Colonic mucosa (tissue), 4 donors: ENCODE measurements around the gene RNF5. TPM values are rescaled to one million over a fixed set of nuclear protein-coding genes. Genes with fewer than 3 reads are reported as not detected.

Experiments used
- DNase-seq: peaks from one replicate; pipeline ENCODE4 v3.0.0-alpha.2; 2020
- H3K27ac ChIP-seq: fragments of 200-600 bp; one replicate; pipeline ENCODE4 v1.8.0; 2021
- H3K27me3 ChIP-seq: fragments of 200-600 bp; one replicate; pipeline ENCODE4 v1.8.0; 2021
- H3K36me3 ChIP-seq: fragments of 200-600 bp; one replicate; pipeline ENCODE4 v1.8.0; 2021
- H3K4me1 ChIP-seq: fragments of 200-600 bp; one replicate; pipeline ENCODE4 v1.8.0; 2021; ENCODE audit warnings: mild to moderate bottlenecking
- H3K4me3 ChIP-seq: fragments of 200-600 bp; one replicate; pipeline ENCODE4 v1.8.0; 2021
- H3K9ac ChIP-seq, 2 donors: one replicate each; pipeline ENCODE4 v1.7.0; 2013; ENCODE audit warnings: control low read depth in 2 of 2, low read depth in 2 of 2, low read length in 2 of 2
- H3K9me3 ChIP-seq: fragments of 200-600 bp; one replicate; pipeline ENCODE4 v1.8.0; 2021
- CTCF ChIP-seq: fragments of 200-600 bp; IDR thresholded peaks from one replicate; pipeline ENCODE4 v1.8.0; 2022; ENCODE audit warnings: antibody characterized with exemption, mild to moderate bottlenecking
- intact Hi-C: fragments of 100-400 bp; cut with DNase I; formaldehyde crosslinking; loops from one replicate; pipeline ENCODE4 v1.14.1; 2022
- microRNA-seq: library from miRNA; unstranded; fragments of <30 nt; microRNA quantifications from one replicate; pipeline ENCODE4, GENCODE V29; 2019
- total RNA-seq, 2 donors: library from RNA; stranded (reverse); fragmentation: NEBNext Ultra II Directional in 1 of 2; extraction: Animal tissue kit (Norgen Biotek cat#: 25700) in 1 of 2; gene quantifications; one replicate each; pipeline ENCODE4 v1.2.1, GENCODE V29; 2021
- donor health status: healthy.
- donor health status: DM: no; HTN: no; CAD: no.
- donor health status: DM: no; HTN: no; CAD: no.

Gene RNF5
- total RNA-seq, 2 donors from 2014 or later = 75.8 to 87.4 TPM

GRCh38 chr6:32222333-32223230 is 44.4 kb downstream of the RNF5 start:
- Histone ChIP-seq H3K4me3 (no peak overlapping the region), H3K36me3 (no peaks in the 10 kb centered on the region), H3K27me3 (no peaks in the 10 kb centered on the region), H3K9ac (no peak overlapping the region), H3K27ac (no peak overlapping the region), H3K9me3 (no peaks in the 10 kb centered on the region), H3K4me1 (no peaks in the 10 kb centered on the region)
- intact Hi-C loops = no loop called here
- DNase-seq = no peak
- TF ChIP-seq CTCF = no peak

- H3K9ac ChIP-seq = no peak within 1 kb of the TSS
- H3K9me3 ChIP-seq = no peaks in the 10 kb centered on the region
- no peak for DNase-seq
- H3K4me3 ChIP-seq = no peak within 1 kb of the TSS
- H3K27ac ChIP-seq = no peak within 1 kb of the TSS
- H3K36me3 ChIP-seq = no peaks in the 10 kb centered on the region
- no peaks in the 10 kb centered on the region for H3K4me1 ChIP-seq
- intact Hi-C loops = no loop called here
- no peak for TF ChIP-seq CTCF
- H3K27me3 ChIP-seq = no peaks in the 10 kb centered on the region
Measured at GRCh38 chr6:32223258-32224235, 45.3 kb downstream of the RNF5 start, which contains the start of gene NOTCH4. NOTCH4 (minus strand) TSS chr6:32224067; CDS start chr6:32223928, 139 bp downstream.

GRCh38 chr6:32224696-32225095 is 46.5 kb downstream of the RNF5 start:
- Histone ChIP-seq H3K27me3 (no peaks in the 10 kb centered on the region), H3K36me3 (no peaks in the 10 kb centered on the region), H3K4me3 (no peak overlapping the region), H3K9me3 (no peaks in the 10 kb centered on the region), H3K27ac (no peak overlapping the region), H3K4me1 (no peaks in the 10 kb centered on the region), H3K9ac (no peak overlapping the region)
- no peak for TF ChIP-seq CTCF
- intact Hi-C loops = no loop called here
- no peak for DNase-seq

GRCh38 chr6:32226434-32226833 is 48.2 kb downstream of the RNF5 start:
- Histone ChIP-seq H3K27ac (no peak overlapping the region), H3K4me1 (no peaks in the 10 kb centered on the region)
- intact Hi-C loops = no loop called here

More at GRCh38 chr6:32226434-32226833, 48.2 kb downstream of the RNF5 start:
- Histone ChIP-seq H3K27me3 (no peaks in the 10 kb centered on the region), H3K9ac (no peak overlapping the region), H3K4me3 (no peak overlapping the region), H3K9me3 (no peaks in the 10 kb centered on the region), H3K36me3 (no peaks in the 10 kb centered on the region)
- no peak for TF ChIP-seq CTCF
- no peak for DNase-seq

Small RNA genes lying within 50 kb of the gene (microRNA-seq; reads per million reads assigned to microRNA genes)
- gene MIR6721 (not detected), gene MIR6833 (not detected)

Other genes starting within 250 kb of the RNF5 start
- 10 to 100 TPM; 20.4 to 60.6 TPM for gene CFB, start 232.3 kb upstream of the RNF5 start, total RNA-seq
- gene NELFE, start 219.4 kb upstream of the RNF5 start, total RNA-seq = 10 to 100 TPM; 50.3 to 55.6 TPM
- gene SKIC2, start 219.2 kb upstream of the RNF5 start, total RNA-seq = 10 to 100 TPM; 52.5 to 81.1 TPM
- 10 to 100 TPM; 13.0 to 16.1 TPM for gene DXO, start 206.3 kb upstream of the RNF5 start, total RNA-seq
- gene C4A, start 196.3 kb upstream of the RNF5 start, total RNA-seq = 10 to 100 TPM; 15.9 to 23.4 TPM
- gene C4B, start 163.6 kb upstream of the RNF5 start, total RNA-seq = 10 to 100 TPM; 11.9 to 19.4 TPM
- 1 to 10 TPM in 1 of 2 donors, not detected in 1; 3.3 TPM for gene CYP21A2, start 140.0 kb upstream of the RNF5 start, total RNA-seq
- 10 to 100 TPM in 1 of 2 donors, 1 to 10 TPM in 1; 7.3 to 20.1 TPM for gene TNXB, start 69.1 kb upstream of the RNF5 start, total RNA-seq
- gene ATF6B, start 50.2 kb upstream of the RNF5 start, total RNA-seq = 100 to 1,000 TPM in 1 of 2 donors, 10 to 100 TPM in 1; 83.3 to 131 TPM
- gene FKBPL, start 48.1 kb upstream of the RNF5 start, total RNA-seq = 1 to 10 TPM; 5.2 to 8.1 TPM
- under 1 TPM; 0.72 to 0.90 TPM for gene PRRT1, start 26.5 kb upstream of the RNF5 start, total RNA-seq
- 10 to 100 TPM; 18.4 to 21.0 TPM for gene PPT2, start 24.3 kb upstream of the RNF5 start, total RNA-seq
- 10 to 100 TPM; 10.4 to 13.7 TPM for gene EGFL8, start 13.8 kb upstream of the RNF5 start, total RNA-seq
- gene AGPAT1, start 2.3 kb upstream of the RNF5 start, total RNA-seq = 10 to 100 TPM; 44.1 to 54.5 TPM
- 10 to 100 TPM in 1 of 2 donors, 1 to 10 TPM in 1; 4.1 to 10.1 TPM for gene AGER, start 5.8 kb downstream of the RNF5 start, total RNA-seq
- gene PBX2, start 11.8 kb downstream of the RNF5 start, total RNA-seq = 10 to 100 TPM; 47.5 TPM
- 1 to 10 TPM; 6.7 to 8.6 TPM for gene GPSM3, start 14.2 kb downstream of the RNF5 start, total RNA-seq
- 1 to 10 TPM; 2.9 to 3.7 TPM for gene NOTCH4, start 45.7 kb downstream of the RNF5 start, total RNA-seq
- gene TSBP1, start 193.5 kb downstream of the RNF5 start, total RNA-seq = not detected
- gene BTNL2, start 228.8 kb downstream of the RNF5 start, total RNA-seq = not detected